Stimulated activated CD8-positive, alpha-beta memory T cell treated with anti-CD3 and anti-CD28 coated beads, Interleukin-4, amount 100 ng/mL, for 48 hours (primary cell): ENCODE results near the gene CWF19L2.

ENCODE experiments used
- DNase-seq: peaks from one replicate; pipeline ENCODE4 v3.0.0-alpha.2; 2020

The CWF19L2 gene

GRCh38 chr11:107282195-107282594, 175.4 kb downstream of the CWF19L2 start:
- no peak for DNase-seq
